Upper lobe of left lung (tissue), 4 donors: ENCODE results near the gene OR52N1.

Experiments used
- POLR2A ChIP-seq, 4 donors: fragments of 450-650 bp; IDR thresholded peaks; one replicate each; pipeline ENCODE4 v1.5.1; 2016 to 2017; ENCODE audit warnings: antibody characterized with exemption in 4 of 4, mild to moderate bottlenecking in 2 of 4
- TF ChIP-seq, protein P1 (sequence below), 6 experiments: fragments of 450-650 bp in 4 of 6; fragments of 200-600 bp in 2 of 6; sonication (generic) in 2 of 6; IDR thresholded peaks; one replicate each; pipeline ENCODE4 v1.5.1; 2016 to 2019; ENCODE audit warnings: antibody characterized with exemption in 6 of 6

DNA sequence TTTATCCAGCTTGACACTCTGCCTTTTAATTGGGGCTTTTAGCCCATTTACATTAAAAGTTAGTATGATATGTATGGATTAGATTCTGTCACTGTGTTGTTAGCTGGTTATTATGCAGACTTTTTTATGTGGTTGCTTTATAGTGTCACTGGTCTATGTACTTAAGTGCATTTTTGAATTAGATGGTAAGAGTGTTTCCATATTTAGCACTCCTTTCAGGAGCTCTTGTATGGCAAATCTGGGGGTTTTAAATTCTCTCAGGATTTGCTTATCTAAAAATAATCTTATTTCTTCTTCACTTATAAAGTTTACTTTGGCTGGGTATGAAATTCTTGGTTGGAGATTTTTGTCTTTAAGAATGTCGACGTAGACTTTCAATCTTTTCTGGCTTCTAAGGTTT, 46.6 kb upstream of the OR52N1 start:
- TF ChIP-seq, protein P1, sequence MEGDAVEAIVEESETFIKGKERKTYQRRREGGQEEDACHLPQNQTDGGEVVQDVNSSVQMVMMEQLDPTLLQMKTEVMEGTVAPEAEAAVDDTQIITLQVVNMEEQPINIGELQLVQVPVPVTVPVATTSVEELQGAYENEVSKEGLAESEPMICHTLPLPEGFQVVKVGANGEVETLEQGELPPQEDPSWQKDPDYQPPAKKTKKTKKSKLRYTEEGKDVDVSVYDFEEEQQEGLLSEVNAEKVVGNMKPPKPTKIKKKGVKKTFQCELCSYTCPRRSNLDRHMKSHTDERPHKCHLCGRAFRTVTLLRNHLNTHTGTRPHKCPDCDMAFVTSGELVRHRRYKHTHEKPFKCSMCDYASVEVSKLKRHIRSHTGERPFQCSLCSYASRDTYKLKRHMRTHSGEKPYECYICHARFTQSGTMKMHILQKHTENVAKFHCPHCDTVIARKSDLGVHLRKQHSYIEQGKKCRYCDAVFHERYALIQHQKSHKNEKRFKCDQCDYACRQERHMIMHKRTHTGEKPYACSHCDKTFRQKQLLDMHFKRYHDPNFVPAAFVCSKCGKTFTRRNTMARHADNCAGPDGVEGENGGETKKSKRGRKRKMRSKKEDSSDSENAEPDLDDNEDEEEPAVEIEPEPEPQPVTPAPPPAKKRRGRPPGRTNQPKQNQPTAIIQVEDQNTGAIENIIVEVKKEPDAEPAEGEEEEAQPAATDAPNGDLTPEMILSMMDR (IDR thresholded peaks at IDR 0.05) = no peak
- TF ChIP-seq POLR2A (IDR thresholded peaks at IDR 0.05) = no peak
